ENCODE measurements around the gene MAP4K3. TPM values are rescaled to one million over a fixed set of nuclear protein-coding genes. Genes with fewer than 3 reads are reported as not detected.
A peak's percentile ranks its signal among the peaks of the same experiment; 100 is the strongest.

The MAP4K3 gene
- total RNA-seq, 1 experiment from 2014 or later: 35.5 TPM

DNA sequence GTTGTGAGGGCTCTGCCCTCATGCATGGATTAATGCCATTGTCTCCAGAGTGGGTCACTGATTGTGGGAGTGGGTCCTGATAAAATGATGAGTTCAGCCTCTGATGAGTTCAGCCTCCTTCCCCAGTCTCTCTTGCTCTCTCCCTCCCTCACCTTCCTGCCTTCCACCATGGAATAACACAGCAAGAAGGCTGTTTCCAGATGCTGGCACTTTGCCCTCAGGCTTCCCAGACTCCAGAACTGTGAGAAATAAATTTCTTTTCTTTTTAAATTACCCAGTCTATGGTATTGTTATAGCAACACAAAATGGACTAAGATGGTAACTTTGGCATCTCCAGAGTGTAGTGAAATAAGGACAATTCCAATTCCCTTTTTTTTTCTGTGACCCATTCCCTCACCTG is 47.1 kb upstream of the MAP4K3 start:
- CTCF ChIA-PET: no interaction called here

DNA sequence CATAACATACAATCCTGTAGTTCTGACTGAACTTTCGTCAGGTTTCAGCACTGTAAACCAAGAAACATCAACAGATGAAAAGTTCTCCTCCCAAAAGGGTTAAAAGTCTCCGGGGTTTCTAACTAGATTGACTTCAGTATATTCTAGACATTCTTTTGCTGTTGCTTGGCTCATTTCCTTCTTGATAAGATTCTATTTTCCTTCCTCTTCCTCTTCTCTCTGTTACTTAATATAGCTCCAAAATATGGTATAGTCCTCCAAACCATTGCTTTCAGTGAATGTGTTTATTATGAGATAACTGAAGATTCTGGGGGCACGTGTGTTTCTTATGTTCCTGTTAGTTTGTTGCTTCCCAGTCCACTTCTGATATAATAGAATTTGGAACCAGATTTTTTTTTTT is 46.4 kb upstream of the MAP4K3 start:
- intact Hi-C loops (cut with micrococcal nuclease; ENCODE audit: unreplicated experiment): no loop called here
- H3K27me3 ChIP-seq (replicated peaks; ENCODE audit: insufficient read depth, low read depth, low read length, poor library complexity): no peaks in the 10 kb centered on the region
- TF ChIP-seq EZH2 (IDR thresholded peaks at IDR 0.05; ENCODE audit: borderline replicate concordance, low read depth, low read length, poor library complexity, severe bottlenecking): no peak
- TF ChIP-seq, protein P1, sequence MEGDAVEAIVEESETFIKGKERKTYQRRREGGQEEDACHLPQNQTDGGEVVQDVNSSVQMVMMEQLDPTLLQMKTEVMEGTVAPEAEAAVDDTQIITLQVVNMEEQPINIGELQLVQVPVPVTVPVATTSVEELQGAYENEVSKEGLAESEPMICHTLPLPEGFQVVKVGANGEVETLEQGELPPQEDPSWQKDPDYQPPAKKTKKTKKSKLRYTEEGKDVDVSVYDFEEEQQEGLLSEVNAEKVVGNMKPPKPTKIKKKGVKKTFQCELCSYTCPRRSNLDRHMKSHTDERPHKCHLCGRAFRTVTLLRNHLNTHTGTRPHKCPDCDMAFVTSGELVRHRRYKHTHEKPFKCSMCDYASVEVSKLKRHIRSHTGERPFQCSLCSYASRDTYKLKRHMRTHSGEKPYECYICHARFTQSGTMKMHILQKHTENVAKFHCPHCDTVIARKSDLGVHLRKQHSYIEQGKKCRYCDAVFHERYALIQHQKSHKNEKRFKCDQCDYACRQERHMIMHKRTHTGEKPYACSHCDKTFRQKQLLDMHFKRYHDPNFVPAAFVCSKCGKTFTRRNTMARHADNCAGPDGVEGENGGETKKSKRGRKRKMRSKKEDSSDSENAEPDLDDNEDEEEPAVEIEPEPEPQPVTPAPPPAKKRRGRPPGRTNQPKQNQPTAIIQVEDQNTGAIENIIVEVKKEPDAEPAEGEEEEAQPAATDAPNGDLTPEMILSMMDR (conservative IDR thresholded peaks at IDR 0.05; ENCODE audit: low read depth, low read length): no peak
- CTCF ChIA-PET: interaction anchor here (0.7 kb wide), 1 partner anchor 19 kb away, joined by 8 read pairs; no protein-coding TSS in a partner anchor
- no peaks in the 10 kb centered on the region for H3K36me3 ChIP-seq (ENCODE audit: insufficient read depth, low read length, poor library complexity, severe bottlenecking)
- no peak for DNase-seq (ENCODE audit: low spot score)
- BruUV-seq (replicated peaks): no TSS peak
- POLR2A ChIA-PET (ENCODE audit: low non-redundant PET): no interaction called here
- H3K4me1 ChIP-seq (ENCODE audit: insufficient read depth, low read length, poor library complexity, severe bottlenecking): peaks cover 12% of the 10 kb centered on the region
- no peaks in the 10 kb centered on the region for H3K9me3 ChIP-seq (ENCODE audit: low read depth, low read length, poor library complexity, severe bottlenecking)
- H3K27ac ChIP-seq (ENCODE audit: low read depth, low read length, poor library complexity, severe bottlenecking): no peak overlapping the region
- H3K4me3 ChIP-seq (ENCODE audit: low read depth, low read length, poor library complexity, severe bottlenecking): no peak overlapping the region

More for the DNA sequence above, 47.1 kb upstream of the MAP4K3 start:
- Histone ChIP-seq H3K4me3 (ENCODE audit: low read depth, low read length, poor library complexity, severe bottlenecking) (no peak overlapping the region), H3K4me1 (ENCODE audit: insufficient read depth, low read length, poor library complexity, severe bottlenecking) (peaks cover 8% of the 10 kb centered on the region), H3K9me3 (ENCODE audit: low read depth, low read length, poor library complexity, severe bottlenecking) (no peaks in the 10 kb centered on the region), H3K27me3 (replicated peaks; ENCODE audit: insufficient read depth, low read depth, low read length, poor library complexity) (no peaks in the 10 kb centered on the region), H3K27ac (ENCODE audit: low read depth, low read length, poor library complexity, severe bottlenecking) (no peak overlapping the region), H3K36me3 (ENCODE audit: insufficient read depth, low read length, poor library complexity, severe bottlenecking) (no peaks in the 10 kb centered on the region)
- DNase-seq (ENCODE audit: low spot score): no peak
- POLR2A ChIA-PET (ENCODE audit: low non-redundant PET): no interaction called here
- no peak for TF ChIP-seq EZH2 (IDR thresholded peaks at IDR 0.05; ENCODE audit: borderline replicate concordance, low read depth, low read length, poor library complexity, severe bottlenecking)
- TF ChIP-seq, protein P1 (conservative IDR thresholded peaks at IDR 0.05; ENCODE audit: low read depth, low read length): no peak
- BruUV-seq (replicated peaks): no TSS peak
- intact Hi-C loops (cut with micrococcal nuclease; ENCODE audit: unreplicated experiment): no loop called here

DNA sequence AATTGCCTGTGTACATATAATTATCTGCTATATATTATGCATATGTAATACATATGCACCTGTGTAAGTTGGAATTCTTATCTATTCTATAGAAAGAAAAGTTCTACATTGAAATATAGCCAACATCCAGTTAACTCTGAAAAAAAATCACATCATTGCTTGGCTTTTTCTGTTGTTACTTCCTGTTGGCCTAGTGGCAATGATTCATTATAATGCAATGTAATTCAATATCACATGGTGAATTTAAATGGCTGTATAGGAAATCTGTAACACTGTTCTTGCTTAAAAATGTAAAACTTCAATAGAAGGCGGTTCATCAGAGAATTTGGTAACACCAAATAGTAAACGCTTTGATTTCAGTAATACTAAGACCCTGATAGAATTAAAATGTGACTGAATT is 44.5 kb upstream of the MAP4K3 start:
- ChIA-PET POLR2A (ENCODE audit: low non-redundant PET) (interaction anchor here (0.6 kb wide), 1 partner anchor 1139 kb away, joined by 4 read pairs; no protein-coding TSS in a partner anchor), CTCF (no interaction called here)
- Histone ChIP-seq H3K36me3 (ENCODE audit: insufficient read depth, low read length, poor library complexity, severe bottlenecking) (no peaks in the 10 kb centered on the region), H3K4me1 (ENCODE audit: insufficient read depth, low read length, poor library complexity, severe bottlenecking) (peaks cover 12% of the 10 kb centered on the region), H3K27ac (ENCODE audit: low read depth, low read length, poor library complexity, severe bottlenecking) (no peak overlapping the region), H3K27me3 (replicated peaks; ENCODE audit: insufficient read depth, low read depth, low read length, poor library complexity) (no peaks in the 10 kb centered on the region), H3K9me3 (ENCODE audit: low read depth, low read length, poor library complexity, severe bottlenecking) (no peaks in the 10 kb centered on the region), H3K4me3 (ENCODE audit: low read depth, low read length, poor library complexity, severe bottlenecking) (no peak overlapping the region)
- no peak for TF ChIP-seq EZH2 (IDR thresholded peaks at IDR 0.05; ENCODE audit: borderline replicate concordance, low read depth, low read length, poor library complexity, severe bottlenecking)
- TF ChIP-seq, protein P1 (conservative IDR thresholded peaks at IDR 0.05; ENCODE audit: low read depth, low read length): no peak
- intact Hi-C loops (cut with micrococcal nuclease; ENCODE audit: unreplicated experiment): no loop called here
- peak; percentile 65 for DNase-seq (ENCODE audit: low spot score)
- no TSS peak for BruUV-seq (replicated peaks)

Measured in A673 (cell line).